ENCODE measurements around the gene TMEM63A. TPM values are rescaled to one million over a fixed set of nuclear protein-coding genes. Genes with fewer than 3 reads are reported as not detected.

The TMEM63A gene
- total RNA-seq, 6 experiments from 2014 or later = 32.1 to 81.5 (median 44.9) TPM

GRCh38 chr1:225928186-225929175 is 46.3 kb upstream of the TMEM63A start:
- Histone ChIP-seq H3K4me3 (no peak overlapping the region), H3K27me3 (no peaks in the 10 kb centered on the region), H3K27ac (no peak overlapping the region), H3K9me3 (no peaks in the 10 kb centered on the region), H3K4me1 (no peaks in the 10 kb centered on the region), H3K36me3 (no peaks in the 10 kb centered on the region)
- no peak for DNase-seq
- intact Hi-C loops (cut with DNase I) = no loop called here
- TF ChIP-seq CTCF (IDR thresholded peaks at IDR 0.05) (no peak), POLR2A (IDR thresholded peaks at IDR 0.05) (no peak)
- 68% methylated on average over 10 of the region's 14 CpGs for WGBS (ENCODE audit: insufficient coverage, low coverage, low lambda C conversion rate, missing lambda C conversion rate)
- no peak for ATAC-seq

GRCh38 chr1:225926551-225927113 is 44.5 kb upstream of the TMEM63A start:
- H3K27me3 ChIP-seq = no peaks in the 10 kb centered on the region
- TF ChIP-seq POLR2A (IDR thresholded peaks at IDR 0.05) (no peak), CTCF (IDR thresholded peaks at IDR 0.05) (no peak)
- 81% methylated on average over 3 of the region's 3 CpGs for WGBS (ENCODE audit: insufficient coverage, low coverage, low lambda C conversion rate, missing lambda C conversion rate)

GRCh38 chr1:225923692-225924555 is 41.7 kb upstream of the TMEM63A start, which contains the start of gene PYCR2:
PYCR2 (minus strand) TSS chr1:225924250; CDS start chr1:225924110, 140 bp downstream.
- Histone ChIP-seq H3K9me3 (no peaks in the 10 kb centered on the region), H3K27ac (peak within 1 kb of the TSS; percentile 79 to 92 (median 83)), H3K36me3 (peaks cover 0 to 5% (median 0%) of the 10 kb centered on the region in 4 donors), H3K27me3 (no peaks in the 10 kb centered on the region), H3K4me1 (peaks cover 0 to 12% (median 0%) of the 10 kb centered on the region in 4 donors), H3K4me3 (peak within 1 kb of the TSS; percentile 95 to 98 (median 95))
- DNase-seq = peak; percentile 96 to 97 (median 96)
- intact Hi-C loops (cut with DNase I) = no loop called here
- 2% methylated on average over 11 of the region's 80 CpGs for WGBS (ENCODE audit: insufficient coverage, low coverage, low lambda C conversion rate, missing lambda C conversion rate)
- ATAC-seq = peak; percentile 98 to 99 (median 98)
- TF ChIP-seq POLR2A (IDR thresholded peaks at IDR 0.05) = peak; percentile 89
- no peak for TF ChIP-seq CTCF (IDR thresholded peaks at IDR 0.05)

More at GRCh38 chr1:225926551-225927113, 44.5 kb upstream of the TMEM63A start:
- H3K27ac ChIP-seq = no peak overlapping the region
- ATAC-seq (no peak), DNase-seq (no peak)
- H3K4me3 ChIP-seq = no peak overlapping the region
- intact Hi-C loops (cut with DNase I) = no loop called here
- no peaks in the 10 kb centered on the region for H3K9me3 ChIP-seq
- no peaks in the 10 kb centered on the region for H3K36me3 ChIP-seq
- peaks cover 0 to 12% (median 0%) of the 10 kb centered on the region in 4 donors for H3K4me1 ChIP-seq

- H3K4me3 ChIP-seq = peak overlapping the region; percentile 95 to 98 (median 95)
- no peak for DNase-seq
- no peaks in the 10 kb centered on the region for H3K9me3 ChIP-seq
- 0% methylated on average over 8 of the region's 8 CpGs for WGBS (ENCODE audit: insufficient coverage, low coverage, low lambda C conversion rate, missing lambda C conversion rate)
- no peaks in the 10 kb centered on the region for H3K27me3 ChIP-seq
- no peak for TF ChIP-seq CTCF (IDR thresholded peaks at IDR 0.05)
- no peak for TF ChIP-seq POLR2A (IDR thresholded peaks at IDR 0.05)
- peak; percentile 2 to 17 (median 16) for ATAC-seq
- H3K27ac ChIP-seq = peak overlapping the region; percentile 79 to 92 (median 83)
- peaks cover 0 to 12% (median 0%) of the 10 kb centered on the region in 4 donors for H3K4me1 ChIP-seq
- intact Hi-C loops (cut with DNase I) = no loop called here
- H3K36me3 ChIP-seq = peaks cover 0 to 5% (median 0%) of the 10 kb centered on the region in 4 donors
These were observed 41.2 kb upstream of the TMEM63A start for GRCh38 chr1:225923381-225923691.
